Hepatocyte (in vitro differentiated cells): ENCODE measurements around the gene KCNMA1.

Experiments used
- EZH2 ChIP-seq: fragments of 200-600 bp; sonication (generic); IDR thresholded peaks from 2 replicates; pipeline ENCODE4 v1.6.1; 2016; ENCODE audit warnings: antibody characterized with exemption, mild to moderate bottlenecking, borderline replicate concordance
- TF ChIP-seq, protein P1 (sequence below): fragments of 200-600 bp; sonication (generic); IDR thresholded peaks from 2 replicates; pipeline ENCODE4 v1.5.1; 2016; ENCODE audit warnings: antibody characterized with exemption, mild to moderate bottlenecking; ENCODE audit not compliant: poor library complexity

DNA sequence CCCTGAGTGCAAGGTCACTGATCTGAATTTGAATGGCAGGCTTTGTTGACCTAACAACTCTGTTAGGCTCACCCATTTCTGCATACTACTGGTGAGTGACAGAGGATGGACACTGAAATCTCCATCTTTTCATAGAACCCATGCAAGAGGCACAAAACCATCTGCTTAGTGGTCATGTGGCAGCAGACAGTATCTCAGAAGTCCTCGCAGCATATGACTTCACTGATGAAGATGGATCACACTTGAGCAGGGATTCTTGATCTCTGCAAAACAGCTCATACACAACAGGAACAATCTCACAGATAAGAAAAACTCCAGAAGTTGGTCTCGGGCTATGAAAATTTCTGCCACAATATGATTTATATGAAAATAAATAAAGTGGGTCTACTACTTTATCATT is 487.9 kb downstream of the KCNMA1 start:
- TF ChIP-seq EZH2: no peak
- TF ChIP-seq, protein P1, sequence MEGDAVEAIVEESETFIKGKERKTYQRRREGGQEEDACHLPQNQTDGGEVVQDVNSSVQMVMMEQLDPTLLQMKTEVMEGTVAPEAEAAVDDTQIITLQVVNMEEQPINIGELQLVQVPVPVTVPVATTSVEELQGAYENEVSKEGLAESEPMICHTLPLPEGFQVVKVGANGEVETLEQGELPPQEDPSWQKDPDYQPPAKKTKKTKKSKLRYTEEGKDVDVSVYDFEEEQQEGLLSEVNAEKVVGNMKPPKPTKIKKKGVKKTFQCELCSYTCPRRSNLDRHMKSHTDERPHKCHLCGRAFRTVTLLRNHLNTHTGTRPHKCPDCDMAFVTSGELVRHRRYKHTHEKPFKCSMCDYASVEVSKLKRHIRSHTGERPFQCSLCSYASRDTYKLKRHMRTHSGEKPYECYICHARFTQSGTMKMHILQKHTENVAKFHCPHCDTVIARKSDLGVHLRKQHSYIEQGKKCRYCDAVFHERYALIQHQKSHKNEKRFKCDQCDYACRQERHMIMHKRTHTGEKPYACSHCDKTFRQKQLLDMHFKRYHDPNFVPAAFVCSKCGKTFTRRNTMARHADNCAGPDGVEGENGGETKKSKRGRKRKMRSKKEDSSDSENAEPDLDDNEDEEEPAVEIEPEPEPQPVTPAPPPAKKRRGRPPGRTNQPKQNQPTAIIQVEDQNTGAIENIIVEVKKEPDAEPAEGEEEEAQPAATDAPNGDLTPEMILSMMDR: no peak
